ENCODE measurements around the gene SPANXD.

The SPANXD gene

GRCh38 chrX:141714680-141715079 lies 16.1 kb upstream of the SPANXD start:
- Histone ChIP-seq H3K9me3 (no peaks in the 10 kb centered on the region), H3K4me3 (no peak overlapping the region), H3K27me3 (no peaks in the 10 kb centered on the region), H3K4me1 (no peaks in the 10 kb centered on the region), H3K27ac (no peak overlapping the region), H3K36me3 (no peaks in the 10 kb centered on the region)
- DNase-seq: no peak
- intact Hi-C loops (cut with DNase I; ENCODE audit: low total_unique reads): no loop called here
- TF ChIP-seq CTCF (IDR thresholded peaks at IDR 0.05): no peak

GRCh38 chrX:141701072-141701471 lies 2.5 kb upstream of the SPANXD start:
- Histone ChIP-seq H3K36me3 (no peaks in the 10 kb centered on the region), H3K27ac (no peak overlapping the region), H3K9me3 (no peaks in the 10 kb centered on the region), H3K4me3 (no peak overlapping the region), H3K4me1 (no peaks in the 10 kb centered on the region), H3K27me3 (no peaks in the 10 kb centered on the region)
- intact Hi-C loops (cut with DNase I; ENCODE audit: low total_unique reads): no loop called here
- TF ChIP-seq CTCF (IDR thresholded peaks at IDR 0.05): no peak
- DNase-seq: no peak

- no peaks in the 10 kb centered on the region for H3K27me3 ChIP-seq
- no peak for TF ChIP-seq CTCF (IDR thresholded peaks at IDR 0.05)
- H3K4me1 ChIP-seq: peaks cover 0 to 6% (median 0%) of the 10 kb centered on the region in 4 donors
- no peak for DNase-seq
- no peak overlapping the region for H3K27ac ChIP-seq
- intact Hi-C loops (cut with DNase I; ENCODE audit: low total_unique reads): no loop called here
- H3K4me3 ChIP-seq: no peak overlapping the region
- H3K36me3 ChIP-seq: no peaks in the 10 kb centered on the region
- H3K9me3 ChIP-seq: no peaks in the 10 kb centered on the region
Measured at GRCh38 chrX:141673946-141674345, 24.6 kb downstream of the SPANXD start.

- Histone ChIP-seq H3K27me3 (no peaks in the 10 kb centered on the region), H3K36me3 (no peaks in the 10 kb centered on the region), H3K27ac (no peak overlapping the region), H3K4me1 (peaks cover 0 to 6% (median 0%) of the 10 kb centered on the region in 4 donors), H3K4me3 (no peak overlapping the region), H3K9me3 (no peaks in the 10 kb centered on the region)
- TF ChIP-seq CTCF (IDR thresholded peaks at IDR 0.05): no peak
- DNase-seq: no peak
- intact Hi-C loops (cut with DNase I; ENCODE audit: low total_unique reads): no loop called here
Measured at GRCh38 chrX:141669689-141670088, 28.9 kb downstream of the SPANXD start.

- Histone ChIP-seq H3K9me3 (no peaks in the 10 kb centered on the region), H3K4me3 (no peak overlapping the region), H3K36me3 (no peaks in the 10 kb centered on the region), H3K27me3 (no peaks in the 10 kb centered on the region), H3K4me1 (peaks cover 0 to 6% (median 0%) of the 10 kb centered on the region in 4 donors), H3K27ac (no peak overlapping the region)
- DNase-seq: no peak
- TF ChIP-seq CTCF (IDR thresholded peaks at IDR 0.05): no peak
- intact Hi-C loops (cut with DNase I; ENCODE audit: low total_unique reads): no loop called here
Measured at GRCh38 chrX:141668371-141668770, 30.2 kb downstream of the SPANXD start.

GRCh38 chrX:141662781-141663180 lies 35.8 kb downstream of the SPANXD start:
- H3K4me1 ChIP-seq: no peaks in the 10 kb centered on the region
- no peaks in the 10 kb centered on the region for H3K9me3 ChIP-seq
- no peak for DNase-seq
- intact Hi-C loops (cut with DNase I; ENCODE audit: low total_unique reads): no loop called here
- H3K27ac ChIP-seq: no peak overlapping the region
- no peak for TF ChIP-seq CTCF (IDR thresholded peaks at IDR 0.05)
- no peaks in the 10 kb centered on the region for H3K36me3 ChIP-seq
- no peak overlapping the region for H3K4me3 ChIP-seq
- no peaks in the 10 kb centered on the region for H3K27me3 ChIP-seq
